Limb (tissue), 2 donors: ENCODE data around the gene GMEB1.
"Not testable (repeated sequence)": the region's sequence is repeated elsewhere in the genome, so short reads cannot be mapped to it uniquely, and the experiment has no call there.

Source experiments
- DNase-seq, 2 donors: peaks; one replicate each; pipeline ENCODE4 v3.0.0-alpha.2; 2016; ENCODE audit errors: extremely low spot score in 2 of 2

The GMEB1 gene

DNA sequence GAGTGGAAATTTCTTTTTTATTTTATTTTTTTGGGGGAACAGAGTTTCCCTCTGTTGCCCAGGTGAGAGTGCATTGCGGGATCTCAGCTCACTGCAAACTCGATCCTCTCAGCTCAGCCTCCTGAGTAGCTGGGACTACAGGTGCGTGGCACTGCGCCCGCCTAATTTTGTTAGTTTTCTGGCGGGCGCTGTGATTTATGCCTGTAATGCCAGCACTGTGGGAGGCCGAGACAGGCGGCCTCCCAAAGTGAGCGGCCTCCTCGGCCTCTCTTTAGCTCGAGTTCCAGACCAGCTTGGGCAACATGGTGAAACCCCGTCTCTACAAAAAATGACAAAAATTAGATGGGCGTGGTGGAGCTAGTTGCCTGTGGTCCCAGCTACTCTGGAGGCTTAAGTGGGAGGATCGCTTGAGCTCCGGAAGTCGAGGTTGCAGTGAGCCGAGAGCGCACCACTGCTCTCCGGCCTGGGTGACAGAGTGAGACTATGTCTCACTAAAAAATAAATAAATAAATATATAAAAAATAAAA, 2.7 kb downstream of the GMEB1 start:
- no peak for DNase-seq

DNA sequence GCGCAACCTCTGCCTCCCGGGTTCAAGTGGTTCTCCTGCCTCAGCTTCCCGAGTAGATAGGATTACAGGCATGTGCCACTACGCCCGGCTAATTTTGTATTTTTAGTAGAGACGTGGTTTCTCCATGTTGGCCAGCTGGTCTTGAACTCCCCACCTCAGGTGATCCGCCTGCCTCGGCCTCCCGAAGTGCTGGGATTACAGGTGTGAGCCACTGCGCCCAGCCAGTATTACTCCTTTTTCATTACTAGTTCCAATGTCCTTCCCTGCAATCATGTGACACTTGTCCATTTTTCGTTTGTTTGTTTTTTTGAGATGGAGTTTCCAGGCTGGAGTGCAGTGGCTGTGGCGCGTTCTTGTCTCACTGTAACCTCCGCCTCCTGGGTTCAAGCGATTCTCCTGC, 4.4 kb downstream of the GMEB1 start:
- not testable (repeated sequence) for DNase-seq

DNA sequence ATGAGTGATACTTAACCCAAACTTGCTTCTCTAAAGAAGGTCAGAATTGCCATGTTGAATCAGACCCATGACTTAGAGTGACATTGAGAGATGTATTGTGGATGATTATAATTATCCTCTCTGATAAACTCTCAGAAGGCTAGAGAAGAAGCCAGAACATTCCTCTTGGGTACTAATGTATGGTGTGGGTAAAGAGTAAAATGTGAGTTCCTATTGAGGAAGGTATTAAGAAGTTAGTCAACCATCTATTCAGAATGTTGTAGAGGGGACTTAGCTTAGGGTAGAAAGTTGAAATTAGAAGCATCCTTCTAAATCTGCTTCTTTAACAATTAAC, 7.3 kb downstream of the GMEB1 start:
- no peak for DNase-seq

DNA sequence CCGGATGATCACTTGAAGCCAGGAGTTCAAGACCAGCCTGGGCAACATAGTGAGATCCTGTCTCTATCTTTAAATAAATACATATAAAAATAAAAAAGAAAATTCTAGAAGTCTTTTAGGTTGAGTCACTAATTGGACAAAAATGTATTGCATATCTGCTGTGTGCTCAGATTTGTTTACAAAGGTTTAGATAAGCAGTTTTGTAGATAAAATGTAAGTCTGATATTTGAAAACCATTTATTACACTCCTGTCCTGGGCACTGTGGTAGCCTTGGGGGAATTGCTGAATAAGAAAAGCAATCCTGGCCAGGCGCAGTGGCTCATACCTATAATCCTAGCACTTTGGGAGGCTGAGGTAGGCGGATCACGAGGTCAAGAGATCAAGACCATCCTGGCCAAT, 11.6 kb downstream of the GMEB1 start:
- no peak for DNase-seq

DNA sequence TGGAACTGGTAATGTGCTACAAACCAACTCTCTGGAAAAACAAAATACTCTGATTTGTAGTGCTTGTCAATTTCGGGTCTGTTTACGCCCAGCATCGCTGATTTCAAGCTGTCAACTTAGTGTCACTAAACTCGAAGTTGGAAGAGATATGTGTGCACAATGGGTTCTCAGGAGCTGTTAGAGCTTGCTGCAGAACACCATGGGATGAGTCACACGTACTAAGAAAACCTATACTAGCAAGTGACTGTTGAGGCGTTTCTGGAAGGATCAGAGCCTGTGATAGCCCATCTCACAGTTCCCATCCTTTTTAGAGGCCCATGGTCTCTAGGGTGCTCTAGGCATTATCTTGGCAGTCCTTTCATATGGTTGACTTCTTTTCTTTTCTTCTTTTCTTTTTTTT, 14.3 kb downstream of the GMEB1 start:
- no peak for DNase-seq

DNA sequence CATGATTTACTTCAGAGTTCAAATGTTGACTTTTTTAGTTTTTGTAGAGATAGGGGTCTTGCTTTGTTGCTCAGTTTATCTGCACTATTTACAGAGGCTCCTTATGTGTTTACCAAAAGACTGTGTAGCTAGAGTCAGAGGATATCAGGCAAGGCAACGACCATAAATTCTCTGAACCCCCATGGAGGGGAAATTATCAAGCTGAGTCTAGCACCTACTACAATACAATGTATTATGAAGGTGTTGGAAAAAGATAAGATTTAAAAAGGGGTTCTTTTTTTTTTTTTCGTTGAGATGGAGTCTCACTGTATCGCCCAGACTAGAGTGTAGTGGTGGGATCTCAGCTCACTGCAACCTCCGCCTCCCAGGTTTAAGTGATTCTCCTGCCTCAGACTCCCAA, 16.4 kb downstream of the GMEB1 start:
- DNase-seq: no peak

DNA sequence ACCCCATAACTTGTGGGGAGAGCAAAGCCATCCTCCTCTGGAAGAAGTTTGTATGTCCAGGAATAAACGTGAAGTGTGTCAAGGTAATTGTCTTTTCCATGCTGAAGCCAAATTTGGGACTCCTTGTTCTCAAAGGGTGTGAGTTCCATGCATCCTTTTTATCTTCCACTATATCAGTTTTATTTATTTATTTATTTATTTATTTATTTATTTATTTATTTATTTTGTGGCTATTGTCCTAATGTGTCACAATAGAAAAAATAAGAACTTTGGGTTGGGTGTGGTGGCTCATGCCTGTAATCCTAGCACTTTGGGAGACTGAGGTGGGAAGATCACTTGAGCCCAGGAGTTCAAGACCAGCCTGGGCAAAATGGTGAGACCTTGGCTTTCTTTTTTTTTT, 23.0 kb downstream of the GMEB1 start:
- DNase-seq: not testable (repeated sequence)

DNA sequence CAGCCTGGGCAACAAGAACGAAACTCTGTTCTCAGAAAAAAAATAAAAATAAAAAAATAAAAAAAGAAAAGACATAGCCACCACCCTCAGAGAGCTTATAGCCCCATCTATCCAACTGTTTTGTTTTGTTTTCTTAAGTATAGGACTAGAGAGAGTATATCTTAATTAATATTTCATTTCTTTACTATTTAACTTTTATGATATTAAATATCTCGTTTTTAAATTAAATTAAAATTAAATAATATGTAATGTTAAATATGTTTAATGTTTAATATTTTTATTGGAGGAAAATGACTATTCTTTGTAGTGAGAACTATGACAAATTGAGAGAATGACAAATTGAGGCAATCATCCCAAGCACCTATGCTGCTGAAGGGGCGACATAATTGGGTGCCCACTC, 35.0 kb downstream of the GMEB1 start:
- no peak for DNase-seq

DNA sequence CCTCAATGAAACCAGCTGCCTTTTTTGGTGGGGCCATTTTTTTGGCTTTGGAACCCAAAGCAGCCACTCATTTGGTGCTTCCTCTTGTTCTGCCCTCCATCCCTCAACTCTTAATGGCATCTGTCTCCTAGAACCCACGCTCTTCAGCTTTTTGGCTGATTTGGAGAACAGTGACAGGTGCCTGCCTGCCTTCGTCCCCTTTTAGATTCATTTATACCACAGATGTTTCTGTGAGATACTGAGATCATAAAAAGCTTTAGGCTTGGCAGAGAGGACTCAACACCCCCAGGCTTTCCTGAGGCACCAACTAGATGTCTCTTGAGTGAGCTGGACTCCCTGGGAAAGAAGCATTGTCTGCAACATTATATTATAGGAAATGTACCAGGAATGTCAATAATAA, 47.8 kb downstream of the GMEB1 start:
- no peak for DNase-seq

DNA sequence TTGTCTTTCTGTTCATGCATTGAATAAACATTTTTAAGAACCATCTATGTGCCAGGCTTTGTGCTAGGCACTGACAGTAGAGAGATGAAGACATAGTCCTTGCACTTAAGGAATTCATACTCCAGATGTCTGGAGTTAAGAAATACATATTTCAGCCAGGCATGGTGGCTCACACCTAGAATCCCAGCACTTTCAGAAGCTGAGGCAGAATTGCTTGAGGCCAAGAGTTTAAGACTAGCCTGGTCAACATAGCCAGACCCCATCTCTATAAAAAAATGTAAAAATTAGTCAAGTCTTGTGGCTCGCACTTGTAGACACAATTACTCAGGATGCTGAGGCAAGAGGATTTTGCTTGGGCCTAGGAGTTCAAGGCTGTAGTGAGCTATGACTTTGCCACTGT, 49.6 kb downstream of the GMEB1 start:
- no peak for DNase-seq

DNA sequence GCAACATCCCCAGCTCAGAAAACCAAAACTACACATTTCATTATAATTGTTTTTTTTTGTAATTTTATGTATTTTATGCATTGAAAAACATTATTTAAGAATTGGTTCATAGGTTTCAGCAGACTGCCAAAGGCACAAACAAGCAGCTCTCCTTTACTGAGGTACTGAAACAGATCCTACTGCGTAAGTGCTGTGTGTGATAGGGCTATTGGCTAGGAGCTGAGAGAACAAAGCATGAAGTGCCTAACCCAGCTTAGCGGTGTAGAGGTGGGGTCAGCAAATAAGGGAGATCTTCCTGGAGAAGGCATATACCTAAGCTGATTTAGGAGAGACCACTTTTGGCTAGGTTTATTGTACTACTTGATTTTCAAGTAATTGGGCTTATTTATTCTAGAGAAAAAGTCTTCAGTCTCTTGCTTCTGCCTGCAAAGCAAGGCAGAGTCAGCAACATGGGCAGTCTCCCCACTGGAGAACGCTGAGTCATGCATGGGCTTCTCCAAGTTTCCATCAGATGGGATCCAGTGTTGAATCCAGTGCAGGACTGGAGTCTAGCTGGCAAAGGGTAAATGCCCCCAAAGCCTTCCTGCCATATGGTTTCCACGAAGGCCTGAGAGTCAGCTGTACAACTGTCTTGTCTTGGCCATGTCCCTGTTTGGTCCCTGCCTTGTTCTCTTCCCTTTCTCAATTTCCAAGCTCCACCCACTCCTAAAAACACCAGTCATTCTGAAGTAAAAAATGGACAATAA, 50.2 kb downstream of the GMEB1 start:
- DNase-seq: no peak

DNA sequence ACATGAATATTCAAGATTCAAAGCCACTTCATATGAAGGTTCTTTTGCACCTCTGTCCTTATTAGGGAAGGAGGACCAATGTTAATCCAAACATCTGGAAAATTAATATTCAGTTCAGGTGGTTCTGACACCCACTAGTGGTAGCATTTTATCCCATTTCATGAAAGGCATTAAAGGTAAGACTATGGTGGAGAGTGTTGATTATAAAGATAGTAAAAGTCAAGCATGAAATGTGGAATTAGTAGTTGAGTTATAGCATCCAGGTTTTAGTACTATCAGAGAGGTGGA, 50.7 kb downstream of the GMEB1 start:
- no peak for DNase-seq

DNA sequence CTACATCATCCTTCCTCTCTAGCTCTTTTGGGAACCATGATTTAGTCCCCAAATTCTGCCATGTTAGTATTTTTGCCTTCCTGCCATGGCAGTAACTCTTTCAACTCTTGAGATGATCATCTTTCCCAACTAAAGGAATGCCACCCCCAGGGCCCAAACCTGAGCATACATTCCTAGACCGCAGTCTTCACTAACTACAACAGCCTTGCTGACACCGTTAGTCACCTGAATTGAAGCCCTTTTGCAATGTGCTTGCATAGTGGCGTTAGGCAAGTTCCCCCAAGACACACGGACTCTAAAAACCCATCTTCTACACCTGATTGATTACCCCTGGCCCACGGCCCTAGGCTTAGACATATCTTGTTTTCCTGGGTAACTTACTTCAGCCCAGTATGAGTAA, 51.8 kb downstream of the GMEB1 start:
- DNase-seq: no peak

DNA sequence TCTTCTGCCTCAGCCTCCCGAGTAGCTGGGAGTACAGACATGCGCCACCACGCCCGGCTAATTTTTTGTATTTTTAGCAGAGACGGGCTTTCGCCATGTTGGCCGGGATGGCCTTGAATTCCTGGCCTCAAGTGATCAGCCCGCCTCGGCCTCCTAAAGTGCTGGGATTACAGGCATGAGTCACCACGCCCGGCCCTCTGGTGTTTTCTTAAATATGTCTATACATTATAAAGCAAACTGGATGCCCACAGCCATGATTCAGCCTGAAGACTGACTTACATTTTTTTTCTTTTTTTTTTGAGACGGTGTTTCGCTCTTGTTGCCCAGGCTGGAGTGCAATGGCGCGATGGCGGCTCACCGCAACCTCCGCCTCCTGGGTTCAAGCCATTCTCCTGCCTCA, 53.3 kb downstream of the GMEB1 start:
- not testable (repeated sequence) for DNase-seq

DNA sequence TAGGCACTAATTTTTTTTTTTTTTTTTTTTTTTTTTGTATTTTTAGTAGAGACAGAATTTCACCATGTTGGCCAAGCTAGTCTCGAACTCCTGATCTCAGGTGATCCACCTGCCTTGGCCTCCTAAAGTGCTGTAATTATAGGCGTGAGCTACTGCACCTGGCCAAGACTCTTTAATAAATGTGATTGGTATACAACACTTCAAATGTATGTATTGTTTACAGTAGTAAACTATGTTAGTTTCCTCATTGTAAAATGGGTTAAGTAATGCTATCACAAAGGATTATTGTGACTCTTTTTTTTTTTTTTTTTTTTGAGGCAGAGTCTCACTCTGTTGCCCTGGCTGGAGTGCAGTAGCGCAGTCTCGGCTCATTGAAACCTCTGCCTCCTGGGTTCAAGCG, 56.8 kb downstream of the GMEB1 start:
- not testable (repeated sequence) for DNase-seq

DNA sequence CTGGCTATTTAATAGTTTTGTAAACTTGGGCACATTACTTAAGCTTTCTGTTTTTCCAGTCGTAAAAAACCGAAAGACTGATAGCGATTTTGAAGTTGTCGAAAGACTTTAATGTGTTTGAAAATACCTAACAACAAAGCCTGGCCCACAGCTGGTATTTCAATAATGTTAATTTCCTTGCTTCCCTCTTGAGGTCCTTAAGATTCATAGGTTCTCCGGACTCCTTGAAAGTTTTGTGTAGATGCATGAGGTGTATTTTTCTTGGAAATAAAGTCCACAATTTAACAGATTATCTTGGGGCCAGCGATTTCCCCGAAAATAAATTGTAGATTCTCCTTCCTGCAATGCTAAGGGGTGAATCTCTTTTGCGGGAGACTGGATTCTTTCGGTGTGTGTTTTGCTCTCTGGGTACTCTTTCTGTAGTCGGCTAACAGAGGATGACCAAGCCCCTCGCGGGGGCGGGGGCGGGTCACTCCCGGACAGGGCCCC, 67.4 kb downstream of the GMEB1 start:
- no peak for DNase-seq

DNA sequence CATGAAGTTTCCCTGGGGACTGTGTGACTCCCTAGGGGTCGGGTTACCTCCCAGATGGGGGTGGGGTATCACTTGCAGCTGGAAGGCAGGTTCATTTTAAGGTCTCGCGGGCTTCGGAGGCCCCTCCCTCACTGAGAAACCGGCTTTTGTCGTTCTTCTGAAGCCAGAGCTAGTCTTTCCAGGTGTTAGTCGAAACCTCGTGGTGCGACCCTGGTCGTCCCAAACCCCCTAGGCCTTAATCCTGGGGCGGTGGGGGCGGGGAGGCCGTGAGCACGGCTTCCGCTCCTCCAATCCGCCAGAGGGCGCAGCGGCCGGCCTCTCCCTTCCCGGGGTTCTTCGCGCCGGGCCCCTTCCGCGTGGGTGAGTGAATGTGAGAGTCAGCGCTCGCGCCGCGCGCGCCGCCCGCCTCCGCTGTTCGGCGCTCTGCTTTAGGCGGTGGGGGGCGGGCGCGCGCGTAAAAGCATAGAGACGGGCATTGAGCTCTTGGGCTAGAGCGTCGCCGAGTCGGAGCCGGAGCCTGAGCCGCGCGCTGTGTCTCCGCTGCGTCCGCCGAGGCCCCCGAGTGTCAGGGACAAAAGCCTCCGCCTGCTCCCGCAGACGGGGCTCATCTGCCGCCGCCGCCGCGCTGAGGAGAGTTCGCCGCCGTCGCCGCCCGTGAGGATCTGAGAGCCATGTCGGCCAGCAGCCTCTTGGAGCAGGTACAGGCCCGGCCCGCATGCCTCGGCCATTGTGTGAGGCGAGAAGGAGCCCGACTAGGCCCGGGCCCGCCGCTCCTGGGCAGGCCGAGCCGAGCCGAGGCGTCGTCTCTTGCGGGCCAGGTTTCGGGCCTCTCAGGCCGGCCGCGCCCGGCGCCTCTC, 68.1 kb downstream of the GMEB1 start, which contains the start of gene YTHDF2:
Gene YTHDF2 (plus strand): TSS at position 491 of the 857 bp plus-strand sequence. CDS start 181 bp downstream, at position 672.
- peak; percentile 98 to 99 for DNase-seq

DNA sequence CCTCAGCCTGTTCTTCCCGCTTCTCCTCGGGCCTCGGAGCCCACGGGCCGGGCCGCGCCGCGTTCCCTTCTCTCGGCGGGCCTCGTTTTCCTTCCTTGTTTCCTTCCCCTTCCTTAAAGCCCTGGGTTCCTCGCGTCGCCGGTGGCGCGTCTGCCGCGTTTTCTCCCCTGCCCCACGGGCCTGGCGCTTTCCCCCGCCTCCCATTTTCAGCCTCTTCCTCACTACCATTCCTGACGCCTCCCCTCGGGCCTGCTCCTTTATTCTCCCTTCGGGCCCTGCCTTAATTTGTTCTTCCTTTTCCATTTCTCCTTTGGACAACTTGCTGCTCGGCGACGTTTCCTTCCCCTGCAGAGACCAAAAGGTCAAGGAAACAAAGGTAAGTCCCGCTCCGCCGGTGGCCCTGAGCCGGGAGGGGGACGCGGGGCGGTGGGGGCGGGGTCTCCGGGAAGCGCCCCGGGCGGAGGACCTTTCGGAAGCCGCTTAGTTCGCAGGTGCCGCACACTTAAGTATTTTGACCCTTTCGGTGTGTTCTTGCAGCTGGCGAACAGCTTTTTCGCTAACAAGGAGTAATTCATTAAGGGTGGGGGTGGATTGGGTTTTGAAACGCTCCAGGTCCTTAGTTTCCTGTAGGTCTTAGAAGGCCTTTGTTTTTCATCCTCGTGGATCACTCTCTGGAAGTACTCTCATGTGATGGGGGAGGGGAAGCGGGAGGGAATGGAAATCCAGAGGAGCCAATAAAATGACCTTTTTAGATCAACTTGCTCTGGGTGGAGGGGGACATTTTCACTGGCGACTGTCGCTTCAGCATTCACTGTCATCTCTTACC, 68.9 kb downstream of the GMEB1 start:
- peak; percentile 20 to 78 for DNase-seq

DNA sequence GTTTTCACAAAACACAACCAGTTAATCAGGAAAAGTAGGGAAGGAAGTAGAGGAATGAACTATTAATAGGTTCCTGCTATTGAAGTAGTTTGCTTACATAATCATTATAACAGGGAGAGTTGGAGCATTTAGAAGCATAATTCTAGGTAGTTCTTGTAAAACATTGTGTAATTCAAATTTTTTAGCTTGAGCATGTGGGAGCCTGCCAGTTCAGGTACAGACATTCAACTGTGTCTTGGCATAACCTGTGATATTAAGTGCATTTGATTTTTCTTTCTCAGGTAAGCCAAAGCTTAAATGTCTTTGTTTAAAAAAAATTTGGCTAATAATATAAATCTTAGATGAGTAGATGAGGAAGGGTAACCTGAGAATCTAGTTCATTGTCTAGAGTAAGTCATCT, 71.5 kb downstream of the GMEB1 start:
- DNase-seq: no peak

DNA sequence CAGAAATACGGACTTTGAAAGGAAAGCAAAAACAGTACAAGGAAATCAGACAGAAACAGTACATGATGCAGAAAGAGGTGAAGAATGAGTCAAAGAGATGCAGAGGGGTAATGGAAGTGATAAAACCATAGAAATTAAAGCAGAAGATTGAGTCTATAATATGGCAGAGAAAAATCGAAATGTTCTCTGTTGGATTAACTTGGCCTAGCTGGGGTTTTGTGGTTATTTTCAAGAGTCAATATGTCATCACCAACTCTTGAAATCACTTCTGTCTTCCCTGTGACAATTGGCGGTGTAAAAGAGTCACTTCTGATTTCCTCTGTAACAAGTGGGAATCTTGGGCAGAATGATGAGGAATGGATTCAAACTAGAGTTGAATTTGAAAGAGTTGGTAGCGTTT, 75.6 kb downstream of the GMEB1 start:
- DNase-seq: no peak

DNA sequence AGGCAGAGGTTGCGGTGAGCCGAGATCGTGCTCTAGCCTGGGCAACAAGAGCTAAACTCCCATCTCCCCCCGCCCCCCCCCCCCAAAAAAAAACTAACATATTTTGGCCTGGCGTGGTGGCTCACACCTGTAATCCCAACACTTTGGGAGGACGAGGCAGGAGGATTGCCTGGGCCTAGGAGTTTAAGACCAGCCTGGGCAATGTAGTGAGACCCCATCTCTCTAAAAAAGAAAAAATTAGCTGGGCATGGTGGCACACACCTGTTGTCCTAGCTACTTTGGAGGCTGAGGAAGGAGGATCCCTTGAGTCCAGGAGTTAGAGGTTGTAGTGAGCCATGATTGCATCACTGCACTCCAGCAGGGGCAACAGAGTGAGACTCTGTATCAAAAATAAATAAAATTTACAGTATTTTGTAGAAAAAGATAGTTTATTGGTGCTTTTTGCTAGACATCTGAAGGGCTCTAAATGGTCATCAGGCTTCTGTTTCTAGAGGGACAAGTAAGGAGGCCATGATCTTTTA, 77.1 kb downstream of the GMEB1 start:
- DNase-seq: no peak

DNA sequence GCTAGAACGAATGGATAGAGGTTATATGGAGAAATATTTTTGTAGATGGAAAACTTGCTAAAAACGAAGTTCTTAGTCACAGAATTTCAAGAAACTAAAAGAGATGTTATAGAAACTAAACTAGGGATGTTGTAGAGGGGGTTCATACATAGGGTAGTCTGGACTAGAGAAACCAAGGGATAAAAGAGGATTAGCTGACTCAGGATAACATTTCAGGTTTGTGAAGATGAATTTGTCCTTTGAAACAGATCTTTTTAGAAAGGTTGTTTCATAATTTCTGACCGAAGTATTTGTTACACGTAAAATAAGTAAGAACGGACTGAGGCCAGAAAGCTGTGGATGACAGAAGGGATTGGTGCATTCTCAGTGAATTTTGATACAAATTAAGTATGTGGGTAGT, 81.7 kb downstream of the GMEB1 start:
- DNase-seq: no peak
